Measurements from ENCODE around the gene NXPH2.

The NXPH2 gene

GRCh38 chr2:138779781-138780445 lies at the start of gene NXPH2:
Gene NXPH2, minus strand, starts transcription at chr2:138780390. Its CDS starts 149 bp downstream, at chr2:138780241.
- DNase-seq (ENCODE audit: extremely low read depth in 1 of 2, low read depth in 1 of 2) = no peak

GRCh38 chr2:138829326-138829919 lies 49.2 kb upstream of the NXPH2 start:
- no peak for DNase-seq (ENCODE audit: extremely low read depth in 1 of 2, low read depth in 1 of 2)

- DNase-seq (ENCODE audit: extremely low read depth in 1 of 2, low read depth in 1 of 2) = no peak
Observed at GRCh38 chr2:138827426-138828054, 47.4 kb upstream of the NXPH2 start.

- DNase-seq (ENCODE audit: extremely low read depth in 1 of 2, low read depth in 1 of 2) = no peak
Observed at GRCh38 chr2:138823666-138824065, 43.5 kb upstream of the NXPH2 start.

GRCh38 chr2:138819964-138820363 lies 39.8 kb upstream of the NXPH2 start:
- DNase-seq (ENCODE audit: extremely low read depth in 1 of 2, low read depth in 1 of 2) = no peak

- no peak for DNase-seq (ENCODE audit: extremely low read depth in 1 of 2, low read depth in 1 of 2)
Observed at GRCh38 chr2:138818556-138818955, 38.4 kb upstream of the NXPH2 start.

- DNase-seq (ENCODE audit: extremely low read depth in 1 of 2, low read depth in 1 of 2) = no peak
Observed at GRCh38 chr2:138814123-138814898, 34.1 kb upstream of the NXPH2 start.

- DNase-seq (ENCODE audit: extremely low read depth in 1 of 2, low read depth in 1 of 2) = no peak
Observed at GRCh38 chr2:138811431-138811830, 31.2 kb upstream of the NXPH2 start.

GRCh38 chr2:138794724-138795123 lies 14.5 kb upstream of the NXPH2 start:
- DNase-seq (ENCODE audit: extremely low read depth in 1 of 2, low read depth in 1 of 2) = no peak

GRCh38 chr2:138787053-138787666 lies 7.0 kb upstream of the NXPH2 start:
- DNase-seq (ENCODE audit: extremely low read depth in 1 of 2, low read depth in 1 of 2) = no peak

GRCh38 chr2:138782383-138782782 lies 2.2 kb upstream of the NXPH2 start:
- DNase-seq (ENCODE audit: extremely low read depth in 1 of 2, low read depth in 1 of 2) = no peak

- DNase-seq (ENCODE audit: extremely low read depth in 1 of 2, low read depth in 1 of 2) = no peak
Observed at GRCh38 chr2:138780908-138781307, 718 bp upstream of the NXPH2 start.

- no peak for DNase-seq (ENCODE audit: extremely low read depth in 1 of 2, low read depth in 1 of 2)
Observed at GRCh38 chr2:138780446-138780880, 273 bp upstream of the NXPH2 start.

GRCh38 chr2:138779406-138779780 lies 797 bp downstream of the NXPH2 start:
- no peak for DNase-seq (ENCODE audit: extremely low read depth in 1 of 2, low read depth in 1 of 2)

- no peak for DNase-seq (ENCODE audit: extremely low read depth in 1 of 2, low read depth in 1 of 2)
Observed at GRCh38 chr2:138777996-138778395, 2.2 kb downstream of the NXPH2 start.

GRCh38 chr2:138775736-138776135 lies 4.5 kb downstream of the NXPH2 start:
- DNase-seq (ENCODE audit: extremely low read depth in 1 of 2, low read depth in 1 of 2) = no peak

GRCh38 chr2:138771534-138771933 lies 8.7 kb downstream of the NXPH2 start:
- DNase-seq (ENCODE audit: extremely low read depth in 1 of 2, low read depth in 1 of 2) = no peak

GRCh38 chr2:138767101-138767500 lies 13.1 kb downstream of the NXPH2 start:
- DNase-seq (ENCODE audit: extremely low read depth in 1 of 2, low read depth in 1 of 2) = no peak

GRCh38 chr2:138766464-138766863 lies 13.7 kb downstream of the NXPH2 start:
- DNase-seq (ENCODE audit: extremely low read depth in 1 of 2, low read depth in 1 of 2) = no peak

- DNase-seq (ENCODE audit: extremely low read depth in 1 of 2, low read depth in 1 of 2) = no peak
Observed at GRCh38 chr2:138763971-138764370, 16.2 kb downstream of the NXPH2 start.

GRCh38 chr2:138762533-138762932 lies 17.7 kb downstream of the NXPH2 start:
- no peak for DNase-seq (ENCODE audit: extremely low read depth in 1 of 2, low read depth in 1 of 2)

All from activated CD8-positive, alpha-beta memory T cell treated with anti-CD3 and anti-CD28 coated beads for 1 hour (primary cell).